Islet precursor cell (in vitro differentiated cells): Measurements from ENCODE around the gene SF3A1.

Experiments
- DNase-seq: peaks from one replicate; pipeline ENCODE4 v3.0.0-alpha.2; 2018

The SF3A1 gene

DNA sequence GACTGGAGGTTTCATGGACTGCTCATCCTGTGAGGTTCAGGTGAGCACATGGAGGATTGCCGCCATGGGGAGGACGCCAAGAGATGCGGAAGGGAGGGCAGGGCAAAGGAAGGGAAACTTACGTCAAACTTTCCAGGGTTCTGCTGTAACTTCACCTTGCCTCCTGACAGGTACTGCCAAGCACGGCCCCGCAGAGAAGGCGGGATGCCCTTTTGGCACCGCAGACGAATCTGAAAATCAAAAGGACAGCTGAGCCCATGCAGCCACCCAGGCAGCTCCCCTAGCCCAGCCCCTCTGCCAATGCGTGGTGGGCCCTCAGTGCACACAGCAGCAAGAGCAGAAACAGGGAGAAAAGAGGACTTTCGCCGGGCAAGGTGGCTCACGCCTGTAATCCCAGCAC lies 57.4 kb downstream of the SF3A1 start:
- no peak for DNase-seq

DNA sequence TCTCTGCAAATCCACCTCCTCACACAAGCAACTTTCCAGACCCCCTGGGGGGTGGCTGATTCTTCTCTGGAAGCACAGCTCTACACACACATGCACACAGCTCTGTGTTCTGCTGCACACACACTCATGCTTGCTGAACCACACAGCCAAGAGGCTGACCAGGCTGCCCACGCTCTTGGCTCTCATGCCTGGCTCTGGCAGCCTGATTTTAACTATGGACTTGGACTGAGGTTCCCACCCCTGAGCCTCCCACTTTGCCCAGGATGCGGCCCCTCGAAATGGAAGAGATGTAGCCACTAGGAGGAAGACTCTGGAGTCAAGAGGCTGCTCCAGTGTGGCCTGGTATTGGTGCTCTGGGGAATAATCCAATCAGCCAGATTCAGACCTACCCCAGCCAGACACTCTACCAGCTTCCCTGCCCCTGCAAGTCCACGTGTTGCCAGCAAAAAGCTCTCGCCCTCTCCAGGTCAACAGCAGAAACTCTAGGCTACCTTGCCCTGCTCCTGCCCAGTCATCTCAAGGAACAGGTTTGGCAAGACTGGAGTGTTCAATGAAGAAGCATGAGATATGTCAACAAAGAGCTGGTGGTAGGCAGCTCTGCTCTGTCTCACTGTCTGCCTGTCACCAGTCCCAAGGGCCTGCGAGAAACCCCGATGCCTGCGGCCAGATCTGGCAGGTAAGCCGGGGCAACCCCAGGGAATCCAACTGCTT lies 58.5 kb downstream of the SF3A1 start:
- peak; percentile 91 for DNase-seq

DNA sequence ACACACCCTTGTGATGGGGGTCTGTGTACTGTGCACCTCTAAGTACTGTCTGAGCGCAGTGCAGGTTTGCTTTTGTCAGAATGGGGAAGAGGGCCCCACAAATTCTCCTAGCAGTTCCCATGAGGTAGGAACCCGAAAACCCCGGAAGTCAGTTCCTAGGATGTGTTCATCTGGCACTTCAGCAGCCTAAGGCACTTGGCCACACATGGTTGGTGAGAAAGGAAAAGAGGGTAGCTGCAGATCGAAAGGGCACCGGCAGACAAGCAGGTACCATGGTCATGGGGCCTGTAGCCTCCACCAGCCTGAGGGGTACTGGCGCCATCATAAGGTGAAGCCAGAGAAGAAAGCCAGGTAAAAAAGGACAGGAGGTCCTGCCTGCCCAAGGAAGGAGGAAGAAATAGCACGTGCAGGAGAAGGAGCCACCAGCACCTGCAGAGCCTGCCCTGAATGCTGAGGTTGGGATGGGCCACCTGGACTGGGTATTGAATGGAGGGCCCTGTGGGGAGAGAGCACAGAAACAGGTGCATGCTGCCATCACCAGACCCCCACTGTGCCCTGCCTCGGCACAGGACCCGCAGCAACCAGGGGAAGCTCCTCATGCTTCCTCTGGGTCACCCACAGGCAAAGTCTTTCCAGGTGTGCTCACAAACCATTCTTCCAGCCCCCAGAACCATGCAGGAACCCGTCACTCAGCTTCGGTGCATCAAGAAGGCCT lies 59.3 kb downstream of the SF3A1 start:
- no peak for DNase-seq

GRCh38 chr22:30296833-30297232 lies 59.9 kb downstream of the SF3A1 start:
- no peak for DNase-seq

DNA sequence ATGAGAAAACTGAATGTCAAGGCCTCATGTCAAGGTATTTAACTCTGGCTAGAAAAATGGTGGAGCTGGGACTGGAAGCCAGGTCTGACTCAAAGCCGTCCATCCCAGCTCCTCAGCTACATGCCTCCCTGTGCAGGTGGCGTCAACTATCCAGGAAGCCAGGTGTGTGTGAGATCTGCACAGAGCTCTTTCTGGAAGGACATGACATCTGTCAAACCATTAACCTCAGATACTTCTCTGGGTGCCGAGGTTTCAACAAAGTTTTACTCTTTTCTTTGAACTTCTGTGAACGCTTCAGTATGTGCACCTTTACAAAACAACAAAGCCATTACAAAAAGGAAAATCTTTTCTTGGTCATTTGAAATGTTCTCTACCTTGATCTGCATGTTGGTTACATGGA lies 60.4 kb downstream of the SF3A1 start:
- no peak for DNase-seq

- no peak for DNase-seq
Measured at GRCh38 chr22:30295576-30295975, 61.1 kb downstream of the SF3A1 start.

DNA sequence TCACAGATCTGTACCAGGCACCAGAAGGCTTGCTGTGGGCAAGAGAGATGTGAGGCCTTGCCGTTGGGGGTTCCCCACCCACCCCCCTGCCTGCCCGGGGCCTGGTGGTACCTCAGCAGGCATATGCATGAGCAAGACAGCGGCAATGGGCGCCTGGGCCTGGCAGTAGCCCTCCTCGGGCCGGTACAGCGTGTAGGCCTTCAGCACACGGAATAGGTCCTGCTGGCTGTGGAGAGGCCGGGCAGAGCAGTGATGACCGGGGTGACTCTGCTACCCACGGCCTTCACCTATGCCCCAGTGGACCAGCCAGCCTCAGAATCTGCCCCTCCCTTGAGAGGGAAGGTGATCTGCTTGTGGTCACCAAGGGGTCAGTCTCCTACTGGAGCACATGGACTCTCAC lies 61.9 kb downstream of the SF3A1 start:
- no peak for DNase-seq

GRCh38 chr22:30294066-30294465 lies 62.6 kb downstream of the SF3A1 start:
- DNase-seq = no peak

DNA sequence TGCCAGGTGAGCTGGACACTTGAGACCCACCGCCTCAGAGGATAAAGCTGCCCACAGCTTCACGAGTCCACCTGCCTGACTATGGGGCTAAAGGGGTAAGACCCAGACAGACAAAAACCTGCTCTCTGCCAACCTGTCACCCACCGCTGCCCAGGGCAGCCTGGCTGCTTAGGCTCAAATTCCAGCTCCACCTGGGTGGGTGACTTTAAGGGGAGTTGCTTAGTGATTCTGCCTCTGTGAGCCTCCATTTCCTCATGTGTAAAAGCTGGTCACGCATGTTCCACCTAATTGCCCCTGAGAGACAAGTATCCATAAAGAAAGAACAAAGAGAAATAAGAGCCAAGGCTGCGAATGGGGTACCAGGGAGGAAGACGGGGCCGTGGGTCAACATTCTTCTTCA lies 63.7 kb downstream of the SF3A1 start:
- DNase-seq = no peak

DNA sequence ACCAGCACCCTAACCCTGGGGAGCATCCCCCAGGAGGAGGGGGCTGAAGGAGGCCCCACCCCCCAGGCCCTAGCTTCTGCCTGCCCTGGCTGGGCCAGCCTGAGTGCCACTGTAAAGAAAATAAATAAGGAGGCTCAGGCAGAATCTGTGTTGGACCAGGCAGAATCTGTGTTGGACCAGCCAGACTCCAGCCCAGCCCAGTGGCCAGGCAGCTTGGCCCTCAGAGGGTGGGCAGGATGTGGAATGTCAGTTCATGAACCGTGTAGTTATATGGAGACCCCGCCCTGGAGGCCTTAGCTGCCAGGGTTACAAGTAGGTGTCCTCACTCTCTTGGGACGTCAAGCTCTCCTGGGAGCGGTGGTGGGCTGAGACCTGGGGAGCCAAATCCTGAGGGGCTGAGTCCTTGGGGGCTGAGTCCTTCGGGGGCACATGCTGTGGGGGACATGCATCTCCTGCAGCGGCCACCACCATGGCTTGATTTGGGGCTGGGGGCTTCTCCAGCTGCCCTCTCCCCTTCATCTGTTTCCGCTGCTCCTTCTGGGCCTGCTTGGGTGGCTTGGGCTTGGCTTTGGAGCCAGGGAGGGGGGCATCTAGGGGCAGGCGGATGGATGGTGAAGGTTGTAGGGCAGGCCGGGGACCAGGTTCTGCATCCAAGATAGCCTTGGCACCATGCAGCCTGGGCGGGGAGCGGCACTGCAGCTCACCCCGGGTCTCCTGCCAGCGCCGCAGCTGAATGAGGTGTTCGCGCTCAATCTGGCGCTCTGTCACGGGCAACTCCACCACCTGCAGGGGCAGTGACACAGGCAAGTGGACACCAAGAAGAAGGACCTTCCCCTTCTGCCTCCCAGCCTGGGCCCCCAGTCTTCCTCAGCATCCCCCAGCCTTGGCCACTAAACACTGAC lies 64.4 kb downstream of the SF3A1 start:
- DNase-seq = no peak

GRCh38 chr22:30291058-30291892 lies 65.4 kb downstream of the SF3A1 start:
- peak; percentile 66 for DNase-seq

DNA sequence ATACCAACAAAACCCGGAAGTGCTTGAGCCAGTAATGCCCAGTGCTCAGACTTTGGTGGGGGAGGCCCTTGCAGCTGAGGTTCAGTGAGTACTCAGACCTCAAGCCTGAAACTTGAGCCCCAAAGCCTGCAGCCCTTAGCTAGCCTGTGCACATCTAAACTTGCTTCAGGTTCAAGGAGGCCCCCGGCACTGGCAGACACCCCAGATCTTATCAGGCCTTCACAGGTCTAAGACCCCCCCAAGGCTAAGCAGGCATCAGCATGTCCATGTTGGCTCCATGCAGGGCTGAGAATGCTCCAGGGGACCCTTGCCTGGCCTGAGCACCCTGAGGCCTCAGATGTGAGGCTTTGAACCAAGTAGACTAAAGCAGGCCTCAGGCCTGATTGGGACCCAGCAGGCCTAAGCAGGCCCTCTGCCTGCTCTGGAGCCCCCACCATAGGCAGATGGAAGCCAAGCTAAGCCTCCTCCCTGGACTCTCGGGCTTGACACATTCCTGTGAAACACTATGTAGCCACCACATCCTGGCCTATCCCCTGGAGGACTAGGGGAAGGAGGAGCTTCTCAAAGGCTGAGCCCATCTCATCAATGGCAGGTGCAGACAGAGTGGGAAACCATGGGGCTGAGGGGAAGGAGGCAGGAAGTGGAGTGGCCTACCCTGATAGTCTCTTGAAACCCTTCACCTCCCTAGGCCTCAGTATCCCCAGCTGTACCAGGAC lies 66.2 kb downstream of the SF3A1 start:
- DNase-seq = peak; percentile 77

DNA sequence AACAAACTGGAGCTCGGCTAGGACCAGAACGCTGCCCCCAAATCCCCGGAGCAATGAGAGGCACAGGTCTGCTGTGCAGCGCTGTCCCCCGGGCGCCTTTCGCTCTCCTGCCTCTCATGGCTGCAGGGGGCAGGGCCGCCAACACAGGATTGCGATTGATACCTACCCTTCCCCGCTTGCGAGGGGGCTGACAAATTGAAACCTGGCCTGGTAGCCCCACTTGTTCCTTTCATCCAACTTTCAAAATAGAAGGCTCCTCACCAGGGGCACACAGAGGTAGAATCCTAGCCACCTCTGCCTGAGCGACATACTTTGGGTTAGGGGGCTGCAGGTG lies 66.7 kb downstream of the SF3A1 start:
- no peak for DNase-seq

DNA sequence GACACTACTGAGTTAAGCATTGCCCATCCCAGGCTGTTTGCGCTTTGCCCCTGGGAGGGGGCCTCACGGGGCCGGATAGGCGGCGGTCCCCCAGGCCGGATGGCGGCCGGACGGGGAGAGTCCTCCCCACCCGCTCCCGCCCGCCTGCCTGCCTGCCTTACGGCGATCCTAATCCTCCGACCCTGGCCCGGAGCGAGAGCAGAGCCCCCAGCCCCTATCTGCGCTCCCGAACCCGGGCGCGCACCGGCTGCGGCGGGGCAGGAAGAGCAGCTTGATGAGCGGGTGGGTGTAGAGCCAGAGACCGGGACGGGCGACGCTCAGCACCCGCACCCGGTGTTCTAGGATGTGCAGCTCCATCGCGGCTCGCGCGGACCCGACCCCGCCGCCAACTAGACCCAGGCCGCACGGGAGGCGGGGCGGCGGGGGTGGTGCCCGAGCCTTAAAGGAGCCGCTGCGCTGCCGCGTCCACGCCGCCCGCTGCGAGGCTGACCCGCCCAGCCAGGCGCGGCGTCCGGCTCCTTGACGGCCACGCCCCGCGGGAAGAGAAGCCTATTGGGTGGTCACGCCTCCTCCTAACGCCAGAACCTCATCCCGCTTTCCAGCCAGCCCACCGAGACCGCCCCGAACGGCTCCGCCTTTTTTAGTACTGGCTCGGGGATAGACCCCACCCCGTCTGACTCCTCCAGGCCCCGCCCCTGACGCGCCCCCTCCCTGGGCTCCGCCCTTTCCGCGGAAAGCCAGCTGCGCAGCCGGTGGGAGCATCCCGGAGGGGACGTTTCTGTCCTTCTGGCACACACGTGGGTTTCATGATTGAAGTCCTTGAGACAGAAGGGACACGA lies 67.3 kb downstream of the SF3A1 start, which contains the start of gene CASTOR1:
Gene CASTOR1 (minus strand): TSS at position 365 of the 839 bp plus-strand sequence. CDS start 8 bp downstream, at position 357.
- peak; percentile 100 for DNase-seq

DNA sequence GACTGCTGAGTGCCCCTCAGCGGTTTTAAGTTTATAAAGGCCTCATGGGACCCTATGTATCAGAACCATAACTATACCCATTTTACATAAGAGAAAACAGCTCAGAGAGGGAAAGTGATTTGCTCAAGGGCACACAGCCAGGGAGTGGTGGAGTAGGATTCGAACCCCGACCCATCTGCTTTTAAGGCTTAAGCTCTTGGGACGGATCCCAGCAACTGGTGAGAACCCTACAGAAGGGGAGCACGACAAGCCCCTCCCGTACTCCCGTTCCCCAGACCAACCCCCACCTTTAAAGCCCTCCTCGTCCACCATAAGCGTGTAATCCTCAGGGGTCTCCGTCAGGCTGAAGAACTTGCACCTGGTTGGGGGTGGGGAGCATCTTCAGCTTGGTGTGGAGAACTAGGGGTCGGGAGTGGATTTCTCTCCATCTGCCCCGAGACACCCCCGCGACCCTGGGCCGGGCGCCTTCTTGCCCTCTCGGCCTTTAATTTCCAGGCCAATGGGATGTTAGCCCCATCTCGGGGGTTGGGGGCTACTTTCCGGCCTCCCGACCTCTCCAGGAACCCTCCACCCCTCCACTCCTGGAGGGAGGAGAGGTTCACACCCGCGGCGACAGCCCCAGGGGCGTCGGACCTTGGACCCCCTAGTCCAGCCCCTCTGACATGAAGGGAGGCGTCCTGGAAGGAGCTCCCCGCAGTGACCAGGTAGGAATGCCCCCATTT lies 68.1 kb downstream of the SF3A1 start:
- DNase-seq = no peak

- DNase-seq = peak; percentile 99
Measured at GRCh38 chr22:30287648-30288418, 68.9 kb downstream of the SF3A1 start.

DNA sequence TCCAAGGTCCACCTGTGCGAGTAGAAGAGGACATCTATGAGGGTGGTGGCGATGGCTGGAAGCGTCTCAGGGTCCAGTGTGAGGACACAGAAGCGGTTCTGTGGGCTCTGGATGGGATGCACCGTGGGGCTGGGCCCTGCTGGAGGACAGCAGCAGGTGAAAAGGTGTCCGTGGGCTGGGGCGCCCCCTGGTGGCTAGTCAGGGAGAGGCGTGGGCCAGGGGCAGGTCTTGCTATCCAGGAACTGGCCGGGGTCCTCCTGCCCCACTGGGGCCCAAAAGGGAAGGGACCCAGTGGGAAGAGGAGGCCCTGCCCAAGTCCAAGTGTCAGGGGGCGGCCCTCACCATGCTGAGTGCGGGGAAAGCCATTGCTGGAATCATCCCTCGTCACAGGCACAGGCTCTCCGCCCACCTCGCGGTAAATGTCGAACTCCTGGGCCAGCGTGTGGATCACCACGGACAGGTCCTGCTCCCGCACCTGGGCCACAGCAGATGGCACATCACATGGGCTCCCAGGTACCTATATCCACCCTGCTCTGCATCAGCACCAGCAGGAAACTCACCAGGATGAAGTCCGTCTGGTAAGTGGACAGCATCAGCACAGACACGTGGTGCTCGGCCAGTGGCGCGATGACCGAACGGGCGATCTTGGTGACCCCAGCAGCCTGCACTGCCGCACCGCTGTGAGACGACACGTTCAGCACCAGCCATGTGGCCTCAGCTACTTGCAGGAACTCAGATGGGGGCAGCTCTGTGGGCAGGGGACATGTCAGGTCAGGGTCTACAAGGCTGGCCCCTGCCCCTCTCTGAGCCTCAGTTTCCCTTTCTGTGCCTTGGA lies 69.7 kb downstream of the SF3A1 start:
- peak; percentile 90 for DNase-seq

- DNase-seq = no peak
Measured at GRCh38 chr22:30286331-30286730, 70.4 kb downstream of the SF3A1 start.

- no peak for DNase-seq
Measured at GRCh38 chr22:30285846-30286200, 70.9 kb downstream of the SF3A1 start.
